Panc1 (cell line): ENCODE results near the gene UBFD1. TPM values are rescaled to one million over a fixed set of nuclear protein-coding genes. Genes with fewer than 3 reads are reported as not detected.

ENCODE experiments used
- ATAC-seq: fragments of 200-7000 bp; cut with Tn5 transposase; 2 replicates; pipeline ENCODE4 v1.9.1; 2020; ENCODE audit warnings: mild to moderate bottlenecking, moderate library complexity
- Bru-seq: library from RNA; stranded (reverse); fragments of 400-500 nt; gene quantifications from one replicate; lab custom pipeline; 2021; lab: Mats Ljungman, UMichigan
- BruChase-seq, 2 experiments: library from RNA; stranded (reverse); fragments of 400-500 nt; gene quantifications; one replicate each; lab custom pipeline; 2021; lab: Mats Ljungman, UMichigan
- BruUV-seq: library from RNA; stranded (reverse); fragments of 400-500 nt; replicated peaks from 2 replicates; lab custom pipeline; 2021; lab: Mats Ljungman, UMichigan
- CTCF ChIA-PET: fragments of 300-600 bp; sonication (Branson Sonifier 250); formaldehyde crosslinking; loops from one replicate; lab custom pipeline; 2022; ENCODE audit warnings: antibody characterized with exemption; lab: Charles Lee
- POLR2A ChIA-PET: fragments of 300-600 bp; sonication (Branson Sonifier 250); formaldehyde crosslinking; loops from one replicate; lab custom pipeline; 2022; ENCODE audit warnings: antibody characterized with exemption; lab: Charles Lee
- DNase-seq: peaks from one replicate; pipeline ENCODE4 v3.0.0-alpha.2; 2010; ENCODE audit warnings: low read depth, low spot score
- H3K27ac ChIP-seq: 2 replicates; pipeline ENCODE4 v1.5.1; 2011; ENCODE audit warnings: mild to moderate bottlenecking, low read length, inconsistent platforms
- H3K27me3 ChIP-seq: fragments of 200-500 bp; sonication (Bioruptor generic); 2 replicates; pipeline ENCODE4 v1.6.0; 2014; ENCODE audit warnings: low read length, inconsistent platforms; ENCODE audit not compliant: control insufficient read depth, insufficient read depth
- H3K36me3 ChIP-seq: fragments of 200-500 bp; sonication (Bioruptor generic); 2 replicates; pipeline ENCODE4 v1.5.1; 2014; ENCODE audit warnings: inconsistent platforms, mild to moderate bottlenecking, low read length, moderate library complexity; ENCODE audit not compliant: control insufficient read depth, insufficient read depth
- H3K4me1 ChIP-seq: 2 replicates; pipeline ENCODE4 v1.5.1; 2011; ENCODE audit warnings: inconsistent platforms, mild to moderate bottlenecking, low read length, moderate library complexity; ENCODE audit not compliant: control insufficient read depth, insufficient read depth
- H3K4me3 ChIP-seq, 2 experiments: 2 replicates each; pipeline ENCODE4 v1.5.1; 2011 to 2012; ENCODE audit warnings: low read depth in 2 of 2, low read length in 2 of 2, mild to moderate bottlenecking in 2 of 2, inconsistent platforms in 1 of 2, moderate library complexity in 1 of 2
- H3K9me3 ChIP-seq: fragments of 200-500 bp; sonication (Bioruptor generic); 2 replicates; pipeline ENCODE4 v1.5.1; 2014; ENCODE audit warnings: low read depth, mild to moderate bottlenecking, inconsistent platforms, low read length, moderate library complexity; ENCODE audit not compliant: control insufficient read depth, insufficient read depth
- CTCF ChIP-seq: fragments of 450-650 bp; IDR thresholded peaks from 2 replicates; pipeline ENCODE4 v1.5.1; 2017; ENCODE audit warnings: mild to moderate bottlenecking
- POLR2AphosphoS5 ChIP-seq: IDR thresholded peaks from 2 replicates; pipeline ENCODE4 v1.6.1; 2012; ENCODE audit warnings: mild to moderate bottlenecking, low read depth, low read length, moderate library complexity
- REST ChIP-seq, 2 experiments: IDR thresholded peaks; 2 replicates each; pipeline ENCODE4 v1.6.1; 2011 to 2012; ENCODE audit warnings: low read depth in 2 of 2, control low read depth in 1 of 2, low read length in 1 of 2, mild to moderate bottlenecking in 1 of 2, moderate library complexity in 1 of 2; ENCODE audit not compliant: insufficient read depth in 1 of 2
- SIN3A ChIP-seq: IDR thresholded peaks from 2 replicates; pipeline ENCODE4 v1.6.1; 2012; ENCODE audit warnings: low read depth, mild to moderate bottlenecking, low read length, moderate library complexity, borderline replicate concordance; ENCODE audit not compliant: insufficient read depth
- TCF7L2 ChIP-seq: IDR thresholded peaks from 2 replicates; pipeline ENCODE4 v1.6.1; 2011; ENCODE audit warnings: mild to moderate bottlenecking, low read depth, low read length, inconsistent platforms
- in situ Hi-C: cut with HindIII; loops from 2 replicates; pipeline ENCODE4 v1.10.0; 2016; ENCODE audit warnings: low sequenced_read_pairs, low pct_unique_long_range_greater_than_20kb
- intact Hi-C: fragments of 100-400 bp; cut with micrococcal nuclease; formaldehyde crosslinking; loops from one replicate; pipeline ENCODE4 v1.10.0; 2022; ENCODE audit not compliant: unreplicated experiment
- long read RNA-seq: library from polyadenylated mRNA; unstranded; transcript quantifications from one replicate; pipeline ENCODE4 v2.0.0, GENCODE V29; 2021; ENCODE audit not compliant: unreplicated experiment
- polyA plus RNA-seq: library from polyadenylated mRNA; unstranded; fragments of >200 nt; gene quantifications from one replicate; pipeline ENCODE4 v1.2.1, GENCODE V29; 2012; ENCODE audit warnings: missing spikeins; ENCODE audit not compliant: insufficient read length
- total RNA-seq: library from RNA; stranded (reverse); gene quantifications from one replicate; pipeline ENCODE4 v1.2.1, GENCODE V29; 2021; ENCODE audit not compliant: unreplicated experiment

UBFD1 gene
- total RNA-seq (102 TPM), Bru-seq, nascent RNA (percentile 88 among the genes with signal in this experiment), BruChase-seq, experiment 1, labeled RNA remaining after a 2-hour chase (percentile 93 among the genes with signal in this experiment), BruChase-seq, experiment 2, labeled RNA remaining after a 6-hour chase (percentile 97 among the genes with signal in this experiment)
- 77.6 TPM for polyA plus RNA-seq
- long read RNA-seq, full-length matches to known transcripts, result 36 of 84 reads
- long read RNA-seq, partial matches to known transcripts, result 4 of 84 reads
- long read RNA-seq, other reads (novel, unspliced or antisense), result 44 of 84 reads

- no TSS peak for BruUV-seq
- Histone ChIP-seq H3K9me3 (no peaks in the 10 kb centered on the region), H3K27me3 (no peaks in the 10 kb centered on the region), H3K27ac (peak within 1 kb of the TSS; percentile 92), H3K4me1 (peaks cover 10% of the 10 kb centered on the region; the same call in 1 of the 2 replicates), H3K4me3 (peak within 1 kb of the TSS; percentile 85), H3K36me3 (peaks cover 15% of the 10 kb centered on the region)
- ATAC-seq (peak; percentile 97), DNase-seq (peak; percentile 92)
- intact Hi-C loops (no loop called here), in situ Hi-C loops (no loop called here)
- TF ChIP-seq SIN3A, result peak; percentile 87; the same call in 1 of the 2 replicates
- TF ChIP-seq POLR2AphosphoS5, result peak; percentile 85
- no peak for TF ChIP-seq REST (IDR thresholded peaks at IDR 0.05; ENCODE audit: insufficient read depth in 1 of 2, low read depth in 2 of 2, low read length in 1 of 2)
- TF ChIP-seq CTCF, result peak; percentile 97
- no peak for TF ChIP-seq TCF7L2
- ChIA-PET CTCF (interaction anchor here (0.5 to 1.0 kb wide), 4 partner anchors 16 to 66 kb away, joined by 3 to 8 read pairs (median 3); no protein-coding TSS in a partner anchor), POLR2A (interaction anchor here (0.6 to 0.7 kb wide), 2 partner anchors 198 to 205 kb away, joined by 5 to 7 read pairs; no protein-coding TSS in a partner anchor)
Observed at GRCh38 chr16:23556881-23557778, at the start of gene UBFD1, which contains the start of gene EARS2. UBFD1 (plus strand) TSS chr16:23557727; CDS start chr16:23557743, 16 bp downstream. EARS2 (minus strand) TSS chr16:23557350; CDS start chr16:23557343, 7 bp downstream.

GRCh38 chr16:23508589-23509440, 48.7 kb upstream of the UBFD1 start:
- CTCF ChIA-PET, result no interaction called here
- peak overlapping the region; percentile 59 to 91 for H3K4me3 ChIP-seq

More at GRCh38 chr16:23508589-23509440, 48.7 kb upstream of the UBFD1 start:
- TF ChIP-seq POLR2AphosphoS5, result no peak
- TF ChIP-seq SIN3A, result 0 out of 2 replicates have a peak, but pooled peaks have one; percentile 44
- H3K4me1 ChIP-seq, result peaks cover 36% of the 10 kb centered on the region
- intact Hi-C loops, result no loop called here
- TSS peak; percentile 72 for BruUV-seq
- peak overlapping the region; percentile 80 for H3K27ac ChIP-seq
- no peak for DNase-seq
- POLR2A ChIA-PET, result no interaction called here
- H3K9me3 ChIP-seq, result no peaks in the 10 kb centered on the region
- no peak for ATAC-seq
- H3K36me3 ChIP-seq, result no peaks in the 10 kb centered on the region
- no peaks in the 10 kb centered on the region for H3K27me3 ChIP-seq
- in situ Hi-C loops, result no loop called here
